ENCODE results near the gene CTNNA2. TPM values are rescaled to one million over a fixed set of nuclear protein-coding genes. Genes with fewer than 3 reads are reported as not detected.

CTNNA2 gene
- total and polyA plus RNA-seq, 2 of the 8 experiments (the other 6 are each of a cell fraction or from before 2014, with no cell fraction given): 3.9 to 9.0 TPM

- TF ChIP-seq CHD7 (IDR thresholded peaks at IDR 0.05; ENCODE audit: insufficient replicate concordance, low read length) (no peak), KDM4A (IDR thresholded peaks at IDR 0.05; ENCODE audit: low read depth, low read length, severe bottlenecking) (peak; percentile 32), JUND (IDR thresholded peaks at IDR 0.05; ENCODE audit: low read length) (no peak), EGR1 (IDR thresholded peaks at IDR 0.05; ENCODE audit: borderline replicate concordance, low read depth, low read length) (no peak), JUN (IDR thresholded peaks at IDR 0.05; ENCODE audit: low read depth, low read length) (no peak), MAX (IDR thresholded peaks at IDR 0.05) (0 out of 2 replicates have a peak, but pooled peaks have one; percentile 29), NRF1 (IDR thresholded peaks at IDR 0.05; ENCODE audit: low read depth, low read length) (no peak), BRCA1 (IDR thresholded peaks at IDR 0.05; ENCODE audit: low read depth, low read length) (no peak)
- TF ChIP-seq, protein P1, sequence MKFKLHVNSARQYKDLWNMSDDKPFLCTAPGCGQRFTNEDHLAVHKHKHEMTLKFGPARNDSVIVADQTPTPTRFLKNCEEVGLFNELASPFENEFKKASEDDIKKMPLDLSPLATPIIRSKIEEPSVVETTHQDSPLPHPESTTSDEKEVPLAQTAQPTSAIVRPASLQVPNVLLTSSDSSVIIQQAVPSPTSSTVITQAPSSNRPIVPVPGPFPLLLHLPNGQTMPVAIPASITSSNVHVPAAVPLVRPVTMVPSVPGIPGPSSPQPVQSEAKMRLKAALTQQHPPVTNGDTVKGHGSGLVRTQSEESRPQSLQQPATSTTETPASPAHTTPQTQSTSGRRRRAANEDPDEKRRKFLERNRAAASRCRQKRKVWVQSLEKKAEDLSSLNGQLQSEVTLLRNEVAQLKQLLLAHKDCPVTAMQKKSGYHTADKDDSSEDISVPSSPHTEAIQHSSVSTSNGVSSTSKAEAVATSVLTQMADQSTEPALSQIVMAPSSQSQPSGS (IDR thresholded peaks at IDR 0.05; ENCODE audit: low read length): no peak
Measured at GRCh38 chr2:80322311-80322920, 809.6 kb downstream of the CTNNA2 start (continued).

Measured in H1 (cell line).